ENCODE measurements around the gene AGR2. TPM values are rescaled to one million over a fixed set of nuclear protein-coding genes. Genes with fewer than 3 reads are reported as not detected.

The AGR2 gene
- total RNA-seq, 4 donors from 2014 or later: not detected

DNA sequence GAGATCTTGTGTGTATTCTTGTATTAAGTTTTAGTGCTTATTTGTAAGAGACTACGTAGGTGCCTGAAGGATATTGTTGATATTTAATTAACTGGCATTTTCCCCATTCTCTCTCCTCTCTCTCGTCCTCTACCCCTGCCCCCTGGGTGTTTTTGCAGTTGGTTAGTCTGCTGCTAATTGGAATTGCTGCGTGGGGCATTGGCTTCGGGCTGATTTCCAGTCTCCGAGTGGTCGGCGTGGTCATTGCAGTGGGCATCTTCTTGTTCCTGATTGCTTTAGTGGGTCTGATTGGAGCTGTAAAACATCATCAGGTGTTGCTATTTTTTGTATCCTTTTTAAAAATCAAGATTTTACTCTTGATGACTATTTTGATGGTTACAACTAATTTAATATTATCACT, 28.7 kb downstream of the AGR2 start:
- no peaks in the 10 kb centered on the region for H3K4me1 ChIP-seq
- no peak overlapping the region for H3K27ac ChIP-seq
- TF ChIP-seq POLR2A (IDR thresholded peaks at IDR 0.05): no peak
- no peak for TF ChIP-seq EP300 (IDR thresholded peaks at IDR 0.05)
- TF ChIP-seq, protein P1, sequence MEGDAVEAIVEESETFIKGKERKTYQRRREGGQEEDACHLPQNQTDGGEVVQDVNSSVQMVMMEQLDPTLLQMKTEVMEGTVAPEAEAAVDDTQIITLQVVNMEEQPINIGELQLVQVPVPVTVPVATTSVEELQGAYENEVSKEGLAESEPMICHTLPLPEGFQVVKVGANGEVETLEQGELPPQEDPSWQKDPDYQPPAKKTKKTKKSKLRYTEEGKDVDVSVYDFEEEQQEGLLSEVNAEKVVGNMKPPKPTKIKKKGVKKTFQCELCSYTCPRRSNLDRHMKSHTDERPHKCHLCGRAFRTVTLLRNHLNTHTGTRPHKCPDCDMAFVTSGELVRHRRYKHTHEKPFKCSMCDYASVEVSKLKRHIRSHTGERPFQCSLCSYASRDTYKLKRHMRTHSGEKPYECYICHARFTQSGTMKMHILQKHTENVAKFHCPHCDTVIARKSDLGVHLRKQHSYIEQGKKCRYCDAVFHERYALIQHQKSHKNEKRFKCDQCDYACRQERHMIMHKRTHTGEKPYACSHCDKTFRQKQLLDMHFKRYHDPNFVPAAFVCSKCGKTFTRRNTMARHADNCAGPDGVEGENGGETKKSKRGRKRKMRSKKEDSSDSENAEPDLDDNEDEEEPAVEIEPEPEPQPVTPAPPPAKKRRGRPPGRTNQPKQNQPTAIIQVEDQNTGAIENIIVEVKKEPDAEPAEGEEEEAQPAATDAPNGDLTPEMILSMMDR (IDR thresholded peaks at IDR 0.05): no peak
- H3K4me3 ChIP-seq: no peak overlapping the region
- H3K27me3 ChIP-seq: no peaks in the 10 kb centered on the region
- 90 to 91% methylated on average over 7 of the region's 7 CpGs for WGBS, 2 donors
- H3K9me3 ChIP-seq: no peaks in the 10 kb centered on the region
- no peaks in the 10 kb centered on the region for H3K36me3 ChIP-seq
- DNase-seq (ENCODE audit: low spot score in 2 of 2): no peak

DNA sequence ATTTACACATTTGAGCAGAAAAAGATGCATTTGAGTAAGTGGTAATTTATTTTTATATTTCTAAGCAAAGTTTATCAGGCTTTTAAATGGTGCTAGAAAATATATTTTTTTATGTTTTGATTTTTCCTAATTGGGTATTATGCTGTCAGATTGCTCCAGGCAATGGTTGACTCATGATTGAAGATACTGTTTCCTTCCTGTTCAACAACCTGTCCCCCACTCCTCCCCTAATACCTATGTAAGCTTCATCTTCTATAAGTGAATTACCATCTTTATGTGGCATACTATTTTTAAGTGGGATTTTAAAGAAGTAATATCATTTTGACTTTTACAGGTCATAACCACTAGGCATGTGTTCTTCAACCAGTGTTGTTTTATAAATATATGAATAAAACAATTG, 29.8 kb downstream of the AGR2 start:
- no peaks in the 10 kb centered on the region for H3K27me3 ChIP-seq
- H3K27ac ChIP-seq: no peak overlapping the region
- no peaks in the 10 kb centered on the region for H3K9me3 ChIP-seq
- no peak for DNase-seq (ENCODE audit: low spot score in 2 of 2)
- H3K4me3 ChIP-seq: no peak overlapping the region
- no peaks in the 10 kb centered on the region for H3K4me1 ChIP-seq
- no peaks in the 10 kb centered on the region for H3K36me3 ChIP-seq
- TF ChIP-seq POLR2A (IDR thresholded peaks at IDR 0.05) (no peak), EP300 (IDR thresholded peaks at IDR 0.05) (no peak)
- TF ChIP-seq, protein P1 (IDR thresholded peaks at IDR 0.05): no peak

DNA sequence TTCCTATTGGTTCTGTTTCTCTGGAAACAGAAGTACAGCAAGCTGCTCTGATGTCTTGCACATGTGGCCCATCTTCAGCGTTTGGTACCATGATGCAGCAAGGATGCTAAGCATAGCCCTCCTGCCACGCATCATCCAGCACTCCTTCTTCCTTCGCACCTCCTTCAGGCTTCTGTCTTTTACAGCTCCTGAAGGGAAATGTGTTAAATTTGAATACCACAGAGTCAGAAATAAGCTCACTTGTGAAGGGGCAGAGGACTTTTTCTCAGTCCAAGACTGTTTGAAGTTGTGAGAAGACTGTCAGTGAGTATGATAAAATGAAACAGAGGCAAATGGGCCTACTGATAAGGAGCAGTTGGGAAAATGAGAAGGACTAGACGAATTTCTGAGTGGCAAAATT, 30.5 kb downstream of the AGR2 start:
- WGBS, 2 donors: 83 to 88% methylated on average over 4 of the region's 4 CpGs

DNA sequence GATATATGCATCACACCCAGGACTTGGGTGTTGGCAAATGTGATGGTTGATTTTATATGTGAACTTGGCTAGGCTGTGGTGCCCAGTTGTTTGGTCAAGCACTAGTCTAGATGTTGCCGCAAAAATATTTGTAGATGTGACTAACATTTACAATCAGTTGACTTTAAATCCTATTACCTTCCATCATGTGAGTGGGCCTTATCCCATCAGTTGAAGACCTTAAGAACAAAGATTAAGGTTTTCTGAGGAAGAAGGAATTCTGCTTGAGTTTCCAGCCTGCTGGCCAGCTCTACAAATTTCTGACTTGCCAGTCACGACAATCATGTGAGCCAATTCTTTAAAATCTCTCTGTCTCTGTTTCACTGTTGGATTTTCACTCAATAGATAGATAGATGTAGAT, 30.9 kb downstream of the AGR2 start:
- TF ChIP-seq POLR2A (IDR thresholded peaks at IDR 0.05) (no peak), EP300 (IDR thresholded peaks at IDR 0.05) (no peak)
- TF ChIP-seq, protein P1 (IDR thresholded peaks at IDR 0.05): no peak
- no peaks in the 10 kb centered on the region for H3K9me3 ChIP-seq
- no peaks in the 10 kb centered on the region for H3K27me3 ChIP-seq
- WGBS, 2 donors: 93 to 95% methylated on average over 2 of the region's 2 CpGs
- H3K4me1 ChIP-seq: no peaks in the 10 kb centered on the region
- no peaks in the 10 kb centered on the region for H3K36me3 ChIP-seq
- DNase-seq (ENCODE audit: low spot score in 2 of 2): no peak
- no peak overlapping the region for H3K27ac ChIP-seq
- no peak overlapping the region for H3K4me3 ChIP-seq

More for the DNA sequence above, 30.5 kb downstream of the AGR2 start:
- Histone ChIP-seq H3K27ac (no peak overlapping the region), H3K9me3 (no peaks in the 10 kb centered on the region), H3K4me3 (no peak overlapping the region), H3K27me3 (no peaks in the 10 kb centered on the region), H3K4me1 (no peaks in the 10 kb centered on the region), H3K36me3 (no peaks in the 10 kb centered on the region)
- DNase-seq (ENCODE audit: low spot score in 2 of 2): no peak
- no peak for TF ChIP-seq EP300 (IDR thresholded peaks at IDR 0.05)
- TF ChIP-seq, protein P1 (IDR thresholded peaks at IDR 0.05): no peak
- TF ChIP-seq POLR2A (IDR thresholded peaks at IDR 0.05): no peak

DNA sequence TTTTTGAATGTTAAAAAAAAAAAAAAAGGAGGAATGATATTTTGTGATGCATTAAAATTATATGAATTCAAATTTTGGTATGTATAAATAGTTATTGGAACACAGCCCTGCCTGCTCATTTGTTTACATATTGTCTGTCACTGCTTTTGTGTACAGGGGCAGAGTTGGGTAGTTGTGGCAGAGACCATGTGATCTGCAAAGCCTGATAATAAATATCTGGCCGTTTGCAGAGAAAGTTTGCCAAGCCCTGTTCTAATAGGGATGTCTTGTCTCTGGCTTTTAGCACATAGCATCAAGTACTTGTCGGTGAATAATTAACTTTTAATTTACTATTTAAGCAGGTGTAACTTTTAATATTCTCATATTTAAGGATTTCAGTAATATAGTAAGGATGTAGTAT, 31.5 kb downstream of the AGR2 start:
- TF ChIP-seq EP300 (IDR thresholded peaks at IDR 0.05) (no peak), POLR2A (IDR thresholded peaks at IDR 0.05) (no peak)
- TF ChIP-seq, protein P1 (IDR thresholded peaks at IDR 0.05): no peak
- 43 to 51% methylated on average over 2 of the region's 2 CpGs for WGBS, 2 donors
- no peak for DNase-seq (ENCODE audit: low spot score in 2 of 2)

More for the DNA sequence above, 31.5 kb downstream of the AGR2 start:
- Histone ChIP-seq H3K27me3 (no peaks in the 10 kb centered on the region), H3K4me1 (no peaks in the 10 kb centered on the region), H3K9me3 (peaks cover 0 to 2% (median 0%) of the 10 kb centered on the region in 4 donors), H3K27ac (no peak overlapping the region), H3K4me3 (no peak overlapping the region), H3K36me3 (no peaks in the 10 kb centered on the region)

Measured in tibial nerve (tissue), 4 donors.